Activated T-cell treated with anti-CD3 and anti-CD28 coated beads, Interleukin-2, amount 50 U/mL, for 72 hours (primary cell): ENCODE data around the gene PFDN6. TPM values are rescaled to one million over a fixed set of nuclear protein-coding genes. Genes with fewer than 3 reads are reported as not detected.

ENCODE experiments used
- ATAC-seq, 2 donors: fragments of 150-1000 bp; cut with Tn5 transposase; replicated peaks in 1 of 2; 2 replicates each; pipeline ENCODE4 v1.10.0; 2021; ENCODE audit warnings: moderate library complexity in 2 of 2, mild to moderate bottlenecking in 1 of 2
- DNase-seq, 2 donors: peaks; one replicate each; pipeline ENCODE4 v3.0.0; 2021 to 2022; ENCODE audit warnings: mixed read lengths in 1 of 2
- H3K27ac Mint-ChIP-seq: one replicate; pipeline ENCODE4 v1.8.0; 2022; ENCODE audit warnings: mild to moderate bottlenecking, moderate library complexity, mixed read lengths
- H3K27me3 Mint-ChIP-seq: one replicate; pipeline ENCODE4 v1.8.0; 2022; ENCODE audit warnings: low read depth, mixed read lengths
- H3K36me3 Mint-ChIP-seq, 2 donors: one replicate each; pipeline ENCODE4 v1.8.0; 2022; ENCODE audit warnings: mixed read lengths in 2 of 2, mild to moderate bottlenecking in 1 of 2; ENCODE audit not compliant: insufficient read depth in 2 of 2
- H3K4me1 Mint-ChIP-seq: one replicate; pipeline ENCODE4 v1.8.0; 2022; ENCODE audit warnings: low read depth, mixed read lengths
- H3K4me3 Mint-ChIP-seq, 2 donors: one replicate each; pipeline ENCODE4 v1.8.0; 2022; ENCODE audit warnings: mild to moderate bottlenecking in 2 of 2, mixed read lengths in 2 of 2, moderate library complexity in 2 of 2
- H3K9me3 Mint-ChIP-seq, 2 donors: one replicate each; pipeline ENCODE4 v1.8.0; 2022; ENCODE audit warnings: mixed read lengths in 2 of 2
- total RNA-seq, 2 donors: library from RNA; stranded (reverse); gene quantifications; one replicate each; pipeline ENCODE4 v1.2.3, GENCODE V29; 2022

The PFDN6 gene
- total RNA-seq, 2 donors from 2014 or later = 41.9 to 54.6 TPM

DNA sequence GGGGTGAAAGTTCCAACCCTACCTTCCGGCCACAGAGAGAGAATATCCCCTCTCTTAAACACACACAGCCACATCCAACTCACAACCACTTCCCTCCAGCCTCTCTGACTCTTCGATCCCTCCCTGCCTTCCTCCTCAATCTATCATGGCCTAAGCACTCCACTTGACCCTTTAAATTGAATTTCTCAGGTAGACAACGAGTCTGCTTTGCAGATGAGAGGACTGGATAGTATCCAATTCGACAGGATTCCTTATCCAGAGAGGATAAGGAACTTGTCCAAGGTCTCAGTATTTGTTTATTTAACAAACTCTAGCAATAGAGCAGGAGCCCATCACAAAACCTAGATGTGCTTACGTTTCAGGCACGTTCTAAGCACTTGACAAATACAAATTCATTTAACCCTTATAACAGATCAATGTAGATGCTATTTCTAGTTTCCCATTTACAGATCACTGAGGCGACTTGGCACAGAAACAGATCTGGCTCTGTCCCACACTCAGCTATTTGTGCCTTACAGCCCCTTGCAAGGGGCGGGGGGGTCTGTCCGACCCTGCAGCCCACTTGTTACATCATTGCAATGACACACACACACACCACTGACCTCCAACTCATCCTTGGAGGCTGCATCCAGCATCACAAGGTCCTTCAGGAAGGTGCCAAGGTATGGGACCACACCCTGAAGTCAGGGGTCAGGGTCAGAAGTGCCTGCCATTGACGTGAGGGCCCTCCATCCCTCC lies 4.9 kb downstream of the PFDN6 start:
- Mint-ChIP-seq H3K27me3 (no peaks in the 10 kb centered on the region), H3K9me3 (no peaks in the 10 kb centered on the region), H3K4me1 (peaks cover 33% of the 10 kb centered on the region), H3K4me3 (no peak overlapping the region), H3K27ac (no peak overlapping the region), H3K36me3 (peaks cover 3 to 10% of the 10 kb centered on the region in 2 donors)
- DNase-seq (no peak), ATAC-seq (no peak)

DNA sequence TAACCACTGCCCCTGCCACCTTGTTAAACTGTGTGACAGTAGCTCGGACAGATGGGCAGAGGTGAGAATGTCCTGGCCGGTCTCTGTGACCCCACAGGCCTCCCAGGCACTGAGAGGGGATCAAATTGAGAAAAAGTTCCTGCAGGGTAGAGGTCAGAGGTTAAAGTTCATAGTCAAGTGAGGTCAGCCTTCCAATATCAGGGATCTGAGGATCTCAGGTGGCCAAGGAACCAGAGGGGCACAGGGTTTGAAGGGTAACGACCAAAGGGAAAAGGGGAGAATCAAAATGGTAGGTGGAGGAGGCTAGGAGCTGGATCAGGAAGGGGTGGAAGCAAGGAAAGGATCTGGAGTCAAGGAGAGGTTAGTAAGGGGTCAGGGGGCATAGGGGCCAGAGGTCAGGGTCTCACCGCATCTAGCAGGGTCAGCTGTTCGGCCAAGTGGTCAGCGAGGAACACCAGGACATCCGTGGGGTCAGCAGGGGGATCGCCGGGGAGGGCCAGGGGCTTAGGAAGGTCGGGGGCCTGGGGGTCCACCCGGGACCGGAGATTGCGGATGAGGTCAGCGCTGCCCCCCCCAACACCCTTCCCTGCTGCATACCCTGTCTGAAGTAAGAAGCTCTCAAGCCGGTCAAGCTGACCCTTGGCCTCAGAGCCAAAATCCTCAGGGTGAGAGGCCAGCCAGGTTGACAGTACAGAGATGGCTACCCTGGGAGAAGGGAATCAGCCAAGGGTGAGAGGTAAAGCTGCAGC lies 6.4 kb downstream of the PFDN6 start:
- DNase-seq (no peak), ATAC-seq (no peak)
- no peaks in the 10 kb centered on the region for H3K27me3 Mint-ChIP-seq
- H3K36me3 Mint-ChIP-seq = peaks cover 8 to 20% of the 10 kb centered on the region in 2 donors
- H3K4me3 Mint-ChIP-seq = peak overlapping the region in 1 of 2 donors; percentile 24
- H3K9me3 Mint-ChIP-seq = no peaks in the 10 kb centered on the region
- H3K4me1 Mint-ChIP-seq = peaks cover 33% of the 10 kb centered on the region
- peak overlapping the region; percentile 6 for H3K27ac Mint-ChIP-seq

- H3K36me3 Mint-ChIP-seq = peaks cover 10 to 24% of the 10 kb centered on the region in 2 donors
- H3K4me3 Mint-ChIP-seq = peak overlapping the region; percentile 59 to 62
- H3K4me1 Mint-ChIP-seq = peaks cover 33% of the 10 kb centered on the region
These were observed 7.5 kb downstream of the PFDN6 start for GRCh38 chr6:33296797-33297405.

DNA sequence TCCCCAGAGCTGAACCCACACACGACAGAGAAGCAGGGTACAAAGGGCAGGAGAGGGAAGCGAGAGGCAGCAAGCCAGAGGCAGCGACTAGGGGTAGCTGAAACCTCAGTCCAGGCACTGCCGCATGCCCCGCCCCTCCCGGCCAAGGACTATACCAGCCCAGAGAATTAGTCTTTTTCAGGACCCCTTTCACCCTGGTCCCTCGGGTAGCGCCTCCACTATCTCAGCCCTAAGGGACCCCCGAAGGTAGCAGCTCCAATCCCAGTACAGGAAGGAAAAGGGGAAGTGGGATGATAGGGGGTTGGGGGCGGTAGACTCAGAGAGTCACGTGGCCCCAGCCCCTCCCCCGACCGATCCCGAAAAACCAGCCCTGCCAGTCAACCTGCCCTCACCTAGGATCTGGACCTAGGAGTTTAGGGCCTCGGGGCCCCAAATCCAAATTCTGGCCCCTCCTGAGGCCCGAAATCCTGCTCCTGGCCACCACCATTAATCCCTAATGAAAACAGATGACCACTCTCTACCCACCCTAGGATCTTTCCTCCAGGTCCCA lies 8.1 kb downstream of the PFDN6 start:
- Mint-ChIP-seq H3K4me1 (peaks cover 33% of the 10 kb centered on the region), H3K27ac (peak overlapping the region; percentile 40), H3K4me3 (peak overlapping the region; percentile 59 to 62), H3K36me3 (peaks cover 10 to 25% of the 10 kb centered on the region in 2 donors), H3K9me3 (no peaks in the 10 kb centered on the region), H3K27me3 (no peaks in the 10 kb centered on the region)
- DNase-seq = no peak
- no peak for ATAC-seq

More at GRCh38 chr6:33296797-33297405, 7.5 kb downstream of the PFDN6 start:
- Mint-ChIP-seq H3K27me3 (no peaks in the 10 kb centered on the region), H3K27ac (peak overlapping the region; percentile 55), H3K9me3 (no peaks in the 10 kb centered on the region)
- no peak for ATAC-seq
- no peak for DNase-seq

DNA sequence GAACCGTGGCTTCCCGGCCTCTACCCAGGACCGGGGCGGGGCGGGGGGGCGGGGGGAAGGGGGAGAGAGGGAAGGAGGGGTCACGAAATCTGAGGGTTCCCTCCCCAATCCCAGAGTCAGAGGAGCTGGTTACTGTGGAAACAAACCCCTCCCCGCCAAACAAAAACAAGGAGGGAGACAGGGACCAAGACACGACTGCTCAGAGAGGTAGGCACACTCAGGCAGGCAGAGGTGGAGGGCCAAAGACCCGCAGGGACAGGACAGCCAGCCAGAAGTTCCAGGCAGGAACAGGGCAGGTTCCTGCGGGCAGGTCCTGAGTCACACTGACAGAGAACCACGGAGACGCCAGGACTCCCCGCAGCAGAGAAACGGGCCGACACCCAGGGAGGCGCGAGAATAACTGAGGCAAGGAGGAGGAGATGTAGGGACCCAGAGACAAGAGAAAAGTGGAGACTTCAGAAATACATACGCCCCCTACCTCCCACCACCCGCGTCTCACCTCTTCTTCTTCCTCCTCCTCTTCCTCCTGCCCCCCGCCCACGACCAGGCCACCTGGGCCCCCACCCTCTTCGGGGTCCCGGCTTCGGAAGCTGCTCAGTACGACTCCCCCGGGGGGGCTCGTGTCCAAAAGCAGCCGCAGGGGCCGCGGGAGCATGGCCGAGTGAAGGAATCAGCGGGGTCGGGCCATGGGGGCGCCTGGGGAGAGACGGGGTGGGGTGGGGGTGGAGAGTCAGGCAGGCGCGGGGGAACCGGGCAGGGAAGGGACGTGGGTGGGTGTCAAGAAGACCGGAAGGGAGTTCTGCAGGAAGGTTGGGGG lies 8.8 kb downstream of the PFDN6 start:
- Mint-ChIP-seq H3K4me3 (peak overlapping the region; percentile 98 to 100), H3K27me3 (no peaks in the 10 kb centered on the region), H3K4me1 (peaks cover 33% of the 10 kb centered on the region), H3K9me3 (no peaks in the 10 kb centered on the region), H3K36me3 (peaks cover 10 to 23% of the 10 kb centered on the region in 2 donors), H3K27ac (peak overlapping the region; percentile 98)
- ATAC-seq (peak; percentile 26 to 27), DNase-seq (peak; percentile 60 to 70)

- peak within 1 kb of the TSS; percentile 98 to 100 for H3K4me3 Mint-ChIP-seq
- H3K9me3 Mint-ChIP-seq = no peaks in the 10 kb centered on the region
- peak within 1 kb of the TSS; percentile 98 for H3K27ac Mint-ChIP-seq
- ATAC-seq (peak; percentile 22 to 38), DNase-seq (peak; percentile 54 to 69)
- H3K4me1 Mint-ChIP-seq = peaks cover 39% of the 10 kb centered on the region
- H3K27me3 Mint-ChIP-seq = no peaks in the 10 kb centered on the region
- H3K36me3 Mint-ChIP-seq = peaks cover 13 to 26% of the 10 kb centered on the region in 2 donors
These were observed 9.4 kb downstream of the PFDN6 start, which contains the start of gene RGL2 for GRCh38 chr6:33298773-33299236. RGL2 (minus strand) TSS chr6:33298942; CDS start chr6:33298610, 332 bp downstream.

GRCh38 chr6:33299237-33299944 lies 10.0 kb downstream of the PFDN6 start:
- DNase-seq (peak; percentile 95), ATAC-seq (peak; percentile 88 to 91)
- peaks cover 43% of the 10 kb centered on the region for H3K4me1 Mint-ChIP-seq
- H3K27ac Mint-ChIP-seq = peak overlapping the region; percentile 86
- H3K4me3 Mint-ChIP-seq = peak overlapping the region; percentile 98 to 100
- no peaks in the 10 kb centered on the region for H3K9me3 Mint-ChIP-seq
- H3K27me3 Mint-ChIP-seq = no peaks in the 10 kb centered on the region
- H3K36me3 Mint-ChIP-seq = peaks cover 13 to 25% of the 10 kb centered on the region in 2 donors

GRCh38 chr6:33301877-33302276 lies 12.5 kb downstream of the PFDN6 start:
- Mint-ChIP-seq H3K36me3 (peaks cover 16 to 30% of the 10 kb centered on the region in 2 donors), H3K27ac (no peak overlapping the region), H3K9me3 (no peaks in the 10 kb centered on the region), H3K4me1 (peaks cover 59% of the 10 kb centered on the region), H3K4me3 (no peak overlapping the region), H3K27me3 (no peaks in the 10 kb centered on the region)
- no peak for ATAC-seq
- DNase-seq = no peak

DNA sequence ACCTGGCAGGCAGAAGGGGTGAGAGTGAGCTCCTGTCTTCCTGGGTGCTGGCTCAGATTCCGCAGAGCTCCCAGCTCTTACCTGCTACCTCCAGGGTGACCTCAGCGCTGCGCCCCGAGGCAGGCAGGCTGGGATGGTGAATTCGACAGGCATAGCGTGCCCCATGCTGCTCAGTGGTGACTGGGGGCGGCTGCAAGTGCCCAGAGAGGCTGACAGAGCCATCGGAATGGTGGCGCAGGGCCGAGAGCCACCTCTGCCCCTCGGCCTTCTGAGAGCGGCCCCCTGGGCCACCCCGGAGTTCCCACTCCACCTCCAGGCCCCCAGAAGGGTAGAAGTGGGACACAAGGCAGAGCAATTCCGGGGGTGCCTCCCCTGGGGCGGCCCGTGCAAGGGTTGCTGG lies 14.8 kb downstream of the PFDN6 start:
- DNase-seq = no peak
- no peaks in the 10 kb centered on the region for H3K9me3 Mint-ChIP-seq
- ATAC-seq = no peak
- no peak overlapping the region for H3K27ac Mint-ChIP-seq
- H3K4me1 Mint-ChIP-seq = peaks cover 59% of the 10 kb centered on the region
- H3K27me3 Mint-ChIP-seq = no peaks in the 10 kb centered on the region
- no peak overlapping the region for H3K4me3 Mint-ChIP-seq
- H3K36me3 Mint-ChIP-seq = peaks cover 16 to 38% of the 10 kb centered on the region in 2 donors

- H3K9me3 Mint-ChIP-seq = no peaks in the 10 kb centered on the region
- DNase-seq (no peak), ATAC-seq (no peak)
- H3K4me3 Mint-ChIP-seq = no peak overlapping the region
- H3K36me3 Mint-ChIP-seq = peaks cover 10 to 33% of the 10 kb centered on the region in 2 donors
- H3K27me3 Mint-ChIP-seq = no peaks in the 10 kb centered on the region
- H3K4me1 Mint-ChIP-seq = peaks cover 55% of the 10 kb centered on the region
- H3K27ac Mint-ChIP-seq = peak overlapping the region; percentile 13
These were observed 15.7 kb downstream of the PFDN6 start for GRCh38 chr6:33305052-33305451.

GRCh38 chr6:33306356-33306755 lies 17.0 kb downstream of the PFDN6 start:
- H3K36me3 Mint-ChIP-seq = peaks cover 8 to 31% of the 10 kb centered on the region in 2 donors
- no peak overlapping the region for H3K4me3 Mint-ChIP-seq
- DNase-seq (no peak), ATAC-seq (no peak)
- no peak overlapping the region for H3K27ac Mint-ChIP-seq
- peaks cover 56% of the 10 kb centered on the region for H3K4me1 Mint-ChIP-seq
- no peaks in the 10 kb centered on the region for H3K27me3 Mint-ChIP-seq
- no peaks in the 10 kb centered on the region for H3K9me3 Mint-ChIP-seq
